Heart right ventricle (tissue), 16 donors: ENCODE data around the gene PYGO2. TPM values are rescaled to one million over a fixed set of nuclear protein-coding genes. Genes with fewer than 3 reads are reported as not detected.

Experiments
- ATAC-seq, 8 donors: fragments of 200-7000 bp; cut with Tn5 transposase; one replicate each; pipeline ENCODE4 v1.9.1; 2020; ENCODE audit warnings: mild to moderate bottlenecking in 8 of 8, moderate library complexity in 8 of 8, moderate number of reproducible peaks in 1 of 8
- DNase-seq, 2 donors: peaks; one replicate each; pipeline ENCODE4 v3.0.0-alpha.2; 2020
- H3K27ac ChIP-seq, 10 donors: fragments of 200-600 bp; sonication (generic) in 2 of 10; one replicate each; pipeline versions ENCODE4 v1.5.0 to v1.8.0; 2020 to 2022; ENCODE audit warnings: mild to moderate bottlenecking in 3 of 10
- H3K27me3 ChIP-seq, 7 donors: fragments of 200-600 bp; one replicate each; pipeline ENCODE4 v1.8.0; 2021 to 2022; ENCODE audit warnings: mild to moderate bottlenecking in 2 of 7
- H3K36me3 ChIP-seq, 9 donors: fragments of 200-600 bp; sonication (generic) in 1 of 9; one replicate each; pipeline versions ENCODE4 v1.5.0 to v1.8.0; 2020 to 2022; ENCODE audit warnings: mild to moderate bottlenecking in 2 of 9
- H3K4me1 ChIP-seq, 9 donors: fragments of 200-600 bp; sonication (generic) in 1 of 9; one replicate each; pipeline versions ENCODE4 v1.5.0 to v1.8.0; 2020 to 2022; ENCODE audit warnings: mild to moderate bottlenecking in 4 of 9
- H3K4me3 ChIP-seq, 10 donors: fragments of 200-600 bp; sonication (generic) in 2 of 10; one replicate each; pipeline versions ENCODE4 v1.5.0 to v1.8.0; 2020 to 2022; ENCODE audit warnings: mild to moderate bottlenecking in 7 of 10, moderate library complexity in 2 of 10
- H3K9me3 ChIP-seq, 11 donors: fragments of 200-600 bp in 10 of 11; sonication (generic) in 2 of 11; one replicate each; pipeline versions ENCODE4 v1.5.0 to v1.8.0; 2013 to 2022; ENCODE audit warnings: mild to moderate bottlenecking in 2 of 11, control low read depth in 1 of 11, moderate library complexity in 1 of 11
- WGBS, 2 donors: extraction: QIAGEN DNeasy Blood & Tissue Kit; methylation state at CpG; one replicate each; pipeline ENCODE4 v1.1.7; 2013; ENCODE audit warnings: inconsistent platforms in 1 of 2; 5-methylcytosine and 5-hydroxymethylcytosine counted together
- intact Hi-C, 10 donors: fragments of 100-400 bp; cut with DNase I; formaldehyde crosslinking; loops; one replicate each; pipeline versions ENCODE4 v1.11.1 to v1.14.2; 2022
- polyA plus RNA-seq, 2 donors: library from polyadenylated mRNA; stranded (reverse); fragments of 200-250 nt; gene quantifications; one replicate each; pipeline ENCODE4 v1.2.3, GENCODE V29; 2013
- total RNA-seq, 10 donors: library from RNA; stranded (reverse); fragmentation: NEBNext Ultra II Directional in 3 of 10; extraction: Animal tissue kit (Norgen Biotek cat#: 25700) in 3 of 10; gene quantifications; one replicate each; pipeline versions ENCODE4 v1.2.1 to v1.2.4, GENCODE V29; 2021 to 2023
- TF ChIP-seq, protein P1 (sequence below), 9 donors: fragments of 200-600 bp; sonication (generic) in 2 of 9; IDR thresholded peaks; one replicate each; pipeline versions ENCODE4 v1.5.0 to v1.8.0; 2021 to 2022; ENCODE audit warnings: antibody characterized with exemption in 9 of 9, mild to moderate bottlenecking in 5 of 9, moderate library complexity in 1 of 9
- donor health status: Arrhythmogenic right ventricular cardiomyopathy.
- donor health status: ischemic (EF 13 %, LVEDD 7.1; RV severe dilation, severe dysfunction).
- donor health status: healthy with polysubstance abuse.
- donor health status: DM: no; HTN: yes; CAD: no.
- donor health status: DM: no; HTN: no; CAD: no.
- donor health status: ischemic (EF 25% LVEDD 6.9; RV normal size, moderate dysfunction).
- donor health status: ischemic (EF 25% LVEDD 5.7; RV mildly dilated, moderate dysfunction).
- donor health status: healthy.
- donor health status: DM: yes; HTN: yes; CAD: no.
- donor health status: Ischemic cardiomyopathy.
- donor health status: ischemic (EF 35%, LVEDD 5.7; RV mildly dilated, moderate dysfunction).
- donor health status: nonischemic (EF 11% LVEDD 7.7; RV severe dilation, severe dysfunction).
- donor health status: DM: yes; HTN: yes; CAD: no.
- donor health status: PGD.
- donor health status: ischemic (EF 29% LVEDD 5.4; RV normal size, mild dysfunction).
- donor health status: nonischemic (EF 23%, LVEDD 6.1; RV moderate dilation, normal function).

Gene PYGO2
- total and polyA plus RNA-seq, 12 donors = 8.8 to 18.0 (median 13.8) TPM

GRCh38 chr1:154955039-154955717 lies 6.4 kb downstream of the PYGO2 start:
- H3K36me3 ChIP-seq = peaks cover 0 to 39% (median 15%) of the 10 kb centered on the region in 9 donors
- H3K4me3 ChIP-seq = peak overlapping the region; percentile 26 to 74 (median 60)
- 11 to 16% methylated on average over 4 of the region's 4 CpGs for WGBS, 2 donors
- no peak for DNase-seq
- intact Hi-C loops = loop anchor here in 3 of 10 donors (5.0 to 10.0 kb wide), 3 partner anchors 60 to 97 kb away; partner anchors contain the start of gene ADAM15 (in 1 of the 3)
- TF ChIP-seq, protein P1, sequence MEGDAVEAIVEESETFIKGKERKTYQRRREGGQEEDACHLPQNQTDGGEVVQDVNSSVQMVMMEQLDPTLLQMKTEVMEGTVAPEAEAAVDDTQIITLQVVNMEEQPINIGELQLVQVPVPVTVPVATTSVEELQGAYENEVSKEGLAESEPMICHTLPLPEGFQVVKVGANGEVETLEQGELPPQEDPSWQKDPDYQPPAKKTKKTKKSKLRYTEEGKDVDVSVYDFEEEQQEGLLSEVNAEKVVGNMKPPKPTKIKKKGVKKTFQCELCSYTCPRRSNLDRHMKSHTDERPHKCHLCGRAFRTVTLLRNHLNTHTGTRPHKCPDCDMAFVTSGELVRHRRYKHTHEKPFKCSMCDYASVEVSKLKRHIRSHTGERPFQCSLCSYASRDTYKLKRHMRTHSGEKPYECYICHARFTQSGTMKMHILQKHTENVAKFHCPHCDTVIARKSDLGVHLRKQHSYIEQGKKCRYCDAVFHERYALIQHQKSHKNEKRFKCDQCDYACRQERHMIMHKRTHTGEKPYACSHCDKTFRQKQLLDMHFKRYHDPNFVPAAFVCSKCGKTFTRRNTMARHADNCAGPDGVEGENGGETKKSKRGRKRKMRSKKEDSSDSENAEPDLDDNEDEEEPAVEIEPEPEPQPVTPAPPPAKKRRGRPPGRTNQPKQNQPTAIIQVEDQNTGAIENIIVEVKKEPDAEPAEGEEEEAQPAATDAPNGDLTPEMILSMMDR (IDR thresholded peaks at IDR 0.05) = no peak
- peaks cover 15 to 60% (median 49%) of the 10 kb centered on the region in 9 donors for H3K4me1 ChIP-seq
- H3K27me3 ChIP-seq = no peaks in the 10 kb centered on the region
- H3K27ac ChIP-seq = peak overlapping the region in 8 of 10 donors; percentile 69 to 84 (median 80)
- no peaks in the 10 kb centered on the region for H3K9me3 ChIP-seq
- peak in 1 of 8 donors; percentile 2 for ATAC-seq

DNA sequence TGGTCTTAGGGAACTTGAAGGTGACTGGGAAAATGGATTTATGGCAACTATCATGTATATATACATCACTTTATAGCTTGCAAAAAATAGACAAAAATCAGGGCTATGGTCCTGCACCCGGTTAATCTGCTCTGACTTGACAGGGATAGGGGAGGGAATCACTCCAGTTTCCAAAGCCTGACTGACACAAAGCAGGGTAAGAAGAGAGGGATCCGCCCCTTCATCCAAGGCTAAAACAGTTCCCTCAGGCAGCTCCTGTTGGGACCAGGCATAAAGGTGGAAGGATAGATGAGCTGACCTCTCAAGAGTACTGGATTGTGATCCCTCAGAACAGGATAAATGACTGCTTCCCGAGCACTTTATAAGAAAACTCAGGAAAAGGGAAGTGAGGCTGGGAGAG lies 7.0 kb downstream of the PYGO2 start:
- Histone ChIP-seq H3K4me1 (peaks cover 15 to 57% (median 48%) of the 10 kb centered on the region in 9 donors), H3K27me3 (no peaks in the 10 kb centered on the region), H3K27ac (peak overlapping the region in 1 of 10 donors; percentile 77), H3K4me3 (peak overlapping the region in 5 of 10 donors; percentile 60 to 74 (median 68)), H3K9me3 (no peaks in the 10 kb centered on the region), H3K36me3 (peaks cover 0 to 41% (median 14%) of the 10 kb centered on the region in 9 donors)
- ATAC-seq = no peak
- intact Hi-C loops = loop anchor here in 1 of 10 donors (10.0 kb wide), 1 partner anchor 60 kb away; no protein-coding TSS in a partner anchor
- TF ChIP-seq, protein P1 (IDR thresholded peaks at IDR 0.05) = no peak
- WGBS, 2 donors = 67 to 73% methylated on average over 3 of the region's 3 CpGs
- DNase-seq = no peak

GRCh38 chr1:154953611-154954038 lies 8.0 kb downstream of the PYGO2 start:
- H3K36me3 ChIP-seq = peaks cover 0 to 35% (median 5%) of the 10 kb centered on the region in 9 donors
- no peak for ATAC-seq
- intact Hi-C loops = loop anchor here in 1 of 10 donors (10.0 kb wide), 1 partner anchor 61 kb away; no protein-coding TSS in a partner anchor
- peak overlapping the region in 1 of 10 donors; percentile 60 for H3K4me3 ChIP-seq
- WGBS, 2 donors = 49 to 52% methylated on average over 2 of the region's 2 CpGs
- TF ChIP-seq, protein P1 (IDR thresholded peaks at IDR 0.05) = no peak
- peaks cover 15 to 53% (median 48%) of the 10 kb centered on the region in 9 donors for H3K4me1 ChIP-seq
- no peak for DNase-seq
- H3K27me3 ChIP-seq = no peaks in the 10 kb centered on the region
- H3K9me3 ChIP-seq = no peaks in the 10 kb centered on the region
- peak overlapping the region in 1 of 10 donors; percentile 77 for H3K27ac ChIP-seq

GRCh38 chr1:154952664-154953063 lies 8.9 kb downstream of the PYGO2 start:
- Histone ChIP-seq H3K4me1 (peaks cover 15 to 53% (median 48%) of the 10 kb centered on the region in 9 donors), H3K27me3 (no peaks in the 10 kb centered on the region), H3K9me3 (no peaks in the 10 kb centered on the region), H3K36me3 (peaks cover 0 to 37% (median 5%) of the 10 kb centered on the region in 9 donors), H3K27ac (peak overlapping the region in 1 of 10 donors; percentile 61), H3K4me3 (no peak overlapping the region)
- ATAC-seq (no peak), DNase-seq (no peak)
- TF ChIP-seq, protein P1 (IDR thresholded peaks at IDR 0.05) = no peak
- intact Hi-C loops = loop anchor here in 1 of 10 donors (10.0 kb wide), 1 partner anchor 62 kb away; no protein-coding TSS in a partner anchor
- 75 to 80% methylated on average over 6 of the region's 6 CpGs for WGBS, 2 donors
